Hematopoietic multipotent progenitor cell (in vitro differentiated cells): Measurements from ENCODE around the gene HS2ST1. TPM values are rescaled to one million over a fixed set of nuclear protein-coding genes. Genes with fewer than 3 reads are reported as not detected.
"Not testable (repeated sequence)": the region's sequence is repeated elsewhere in the genome, so short reads cannot be mapped to it uniquely, and the experiment has no call there.

ENCODE experiments used
- DNase-seq, 3 donors: peaks; one replicate each; pipeline ENCODE4 v3.0.0-alpha.2; 2011 to 2015; ENCODE audit warnings: low read depth in 2 of 3, low spot score in 2 of 3
- total RNA-seq: library from RNA; depleted of rRNA; stranded (reverse); fragments of >200 nt; gene quantifications from one replicate; pipeline ENCODE4 v1.2.3, GENCODE V29; 2012

HS2ST1 gene
- total RNA-seq, 1 donor = 6.2 TPM

- DNase-seq = no peak
Measured at GRCh38 chr1:87056974-87057373, 142.5 kb downstream of the HS2ST1 start.

GRCh38 chr1:87058343-87058649 lies 143.9 kb downstream of the HS2ST1 start:
- no peak for DNase-seq

GRCh38 chr1:87061742-87062156 lies 147.3 kb downstream of the HS2ST1 start:
- DNase-seq = no peak

GRCh38 chr1:87062687-87063086 lies 148.3 kb downstream of the HS2ST1 start:
- DNase-seq = no peak

GRCh38 chr1:87064309-87064708 lies 149.9 kb downstream of the HS2ST1 start:
- DNase-seq = no peak

GRCh38 chr1:87064986-87065385 lies 150.6 kb downstream of the HS2ST1 start:
- DNase-seq = no peak

- not testable (repeated sequence) for DNase-seq
Measured at GRCh38 chr1:87066708-87067107, 152.3 kb downstream of the HS2ST1 start.

- DNase-seq = no peak
Measured at GRCh38 chr1:87072411-87072810, 158.0 kb downstream of the HS2ST1 start.

- no peak for DNase-seq
Measured at GRCh38 chr1:87072904-87073303, 158.5 kb downstream of the HS2ST1 start.

GRCh38 chr1:87074001-87074795 lies 159.8 kb downstream of the HS2ST1 start:
- no peak for DNase-seq

- no peak for DNase-seq
Measured at GRCh38 chr1:87077959-87078639, 163.7 kb downstream of the HS2ST1 start.

GRCh38 chr1:87084244-87084836 lies 169.9 kb downstream of the HS2ST1 start:
- peak; percentile 11 to 43 (median 23) for DNase-seq

GRCh38 chr1:87086120-87086519 lies 171.7 kb downstream of the HS2ST1 start:
- no peak for DNase-seq

- DNase-seq = no peak
Measured at GRCh38 chr1:87089070-87089736, 174.8 kb downstream of the HS2ST1 start.

GRCh38 chr1:87089823-87090222 lies 175.4 kb downstream of the HS2ST1 start:
- DNase-seq = no peak

GRCh38 chr1:87091425-87091824 lies 177.0 kb downstream of the HS2ST1 start:
- DNase-seq = peak in 1 of 3 donors; percentile 52

GRCh38 chr1:87092846-87093245 lies 178.4 kb downstream of the HS2ST1 start:
- DNase-seq = no peak

GRCh38 chr1:87093286-87093685 lies 178.9 kb downstream of the HS2ST1 start:
- no peak for DNase-seq

GRCh38 chr1:87094238-87094637 lies 179.8 kb downstream of the HS2ST1 start:
- DNase-seq = no peak

- no peak for DNase-seq
Measured at GRCh38 chr1:87100271-87100670, 185.8 kb downstream of the HS2ST1 start.

GRCh38 chr1:87103074-87103473 lies 188.6 kb downstream of the HS2ST1 start:
- DNase-seq = no peak
